HEK293 (cell line): ENCODE data around the gene VWC2L.

ENCODE experiments used
- REPIN1 ChIP-seq: fragments of 450-650 bp; formaldehyde crosslinking; IDR thresholded peaks from 2 replicates; pipeline ENCODE4 v1.5.1; 2017; ENCODE audit warnings: missing biosample characterization, missing genetic modification characterization, low read depth
- SP7 ChIP-seq: fragments of 450-650 bp; formaldehyde crosslinking; IDR thresholded peaks from 2 replicates; pipeline ENCODE4 v1.5.1; 2016; ENCODE audit warnings: missing biosample characterization, missing genetic modification characterization
- ZBTB8A ChIP-seq: fragments of 450-650 bp; formaldehyde crosslinking; IDR thresholded peaks from 2 replicates; pipeline ENCODE4 v1.5.1; 2016; ENCODE audit warnings: missing biosample characterization, missing genetic modification characterization
- ZFP3 ChIP-seq: fragments of 450-650 bp; formaldehyde crosslinking; IDR thresholded peaks from 2 replicates; pipeline ENCODE4 v1.5.1; 2016; ENCODE audit warnings: low read depth, missing biosample characterization, missing genetic modification characterization
- ZNF510 ChIP-seq: fragments of 450-650 bp; formaldehyde crosslinking; IDR thresholded peaks from 2 replicates; pipeline ENCODE4 v1.5.1; 2018; ENCODE audit warnings: mild to moderate bottlenecking, missing genetic modification characterization, missing biosample characterization; ENCODE audit not compliant: insufficient replicate concordance
- ZNF561 ChIP-seq: fragments of 450-650 bp; IDR thresholded peaks from 2 replicates; pipeline ENCODE4 v1.5.1; 2018; ENCODE audit warnings: missing biosample characterization, missing genetic modification characterization, borderline replicate concordance
- ZNF791 ChIP-seq: fragments of 450-650 bp; formaldehyde crosslinking; IDR thresholded peaks from 2 replicates; pipeline ENCODE4 v1.5.1; 2016; ENCODE audit warnings: missing biosample characterization, missing genetic modification characterization
- TF ChIP-seq, protein P1 (sequence below): fragments of 450-650 bp; formaldehyde crosslinking; optimal IDR thresholded peaks from 2 replicates; pipeline ENCODE3; 2016; ENCODE audit warnings: missing biosample characterization, mild to moderate bottlenecking, missing genetic modification characterization
- TF ChIP-seq, protein P2 (sequence below): fragments of 450-650 bp; formaldehyde crosslinking; IDR thresholded peaks from 2 replicates; pipeline ENCODE4 v1.5.1; 2016; ENCODE audit warnings: missing biosample characterization, missing genetic modification characterization
- TF ChIP-seq, protein P3 (sequence below): fragments of 450-650 bp; formaldehyde crosslinking; IDR thresholded peaks from 2 replicates; pipeline ENCODE4 v1.5.1; 2016; ENCODE audit warnings: missing biosample characterization, missing genetic modification characterization
- TF ChIP-seq, protein P4 (sequence below): fragments of 450-650 bp; formaldehyde crosslinking; IDR thresholded peaks from 2 replicates; pipeline ENCODE4 v1.5.1; 2016; ENCODE audit warnings: missing biosample characterization, missing genetic modification characterization
- TF ChIP-seq, protein P5 (sequence below): fragments of 450-650 bp; formaldehyde crosslinking; IDR thresholded peaks from 2 replicates; pipeline ENCODE4 v1.5.1; 2016; ENCODE audit warnings: missing biosample characterization, missing genetic modification characterization, low read depth
- TF ChIP-seq, protein P6 (sequence below): fragments of 450-650 bp; formaldehyde crosslinking; IDR thresholded peaks from 2 replicates; pipeline ENCODE4 v1.5.1; 2016; ENCODE audit warnings: missing biosample characterization, missing genetic modification characterization

DNA sequence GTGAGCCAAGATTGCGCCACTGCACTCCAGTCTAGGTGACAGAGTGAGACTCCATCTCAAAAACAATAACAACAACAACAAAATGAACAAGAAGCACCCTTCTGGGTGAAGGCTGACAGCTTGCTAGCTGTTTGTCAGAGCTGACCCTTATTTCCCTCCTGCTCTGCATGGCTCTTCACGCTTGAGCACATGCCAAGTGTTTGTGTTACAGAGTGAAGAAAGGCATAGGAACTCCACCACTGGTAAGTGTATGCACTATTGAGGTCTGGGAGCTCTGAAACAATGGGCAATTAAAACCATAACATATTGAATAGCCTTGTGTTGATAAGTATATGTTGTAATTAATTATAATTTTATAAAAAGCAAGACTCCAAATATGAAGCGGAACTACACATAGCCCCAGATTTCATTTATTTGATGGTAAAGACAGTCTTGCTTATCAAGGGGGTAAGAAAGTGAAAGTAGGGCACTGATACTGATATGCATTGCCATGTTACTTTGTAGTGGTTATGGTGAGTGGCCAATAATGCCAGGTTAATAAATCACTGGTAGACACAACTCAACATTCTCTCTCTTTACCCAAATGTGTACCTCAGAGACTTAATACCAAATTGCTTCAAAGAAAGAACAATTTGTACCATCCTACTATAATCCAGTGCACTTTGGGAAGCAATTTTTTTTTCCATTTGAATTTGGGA, 163.4 kb downstream of the VWC2L start:
- TF ChIP-seq, protein P1, sequence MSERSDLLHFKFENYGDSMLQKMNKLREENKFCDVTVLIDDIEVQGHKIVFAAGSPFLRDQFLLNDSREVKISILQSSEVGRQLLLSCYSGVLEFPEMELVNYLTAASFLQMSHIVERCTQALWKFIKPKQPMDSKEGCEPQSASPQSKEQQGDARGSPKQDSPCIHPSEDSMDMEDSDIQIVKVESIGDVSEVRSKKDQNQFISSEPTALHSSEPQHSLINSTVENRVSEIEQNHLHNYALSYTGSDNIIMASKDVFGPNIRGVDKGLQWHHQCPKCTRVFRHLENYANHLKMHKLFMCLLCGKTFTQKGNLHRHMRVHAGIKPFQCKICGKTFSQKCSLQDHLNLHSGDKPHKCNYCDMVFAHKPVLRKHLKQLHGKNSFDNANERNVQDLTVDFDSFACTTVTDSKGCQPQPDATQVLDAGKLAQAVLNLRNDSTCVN (tag by site-specific recombination) = no peak
- TF ChIP-seq, protein P2, sequence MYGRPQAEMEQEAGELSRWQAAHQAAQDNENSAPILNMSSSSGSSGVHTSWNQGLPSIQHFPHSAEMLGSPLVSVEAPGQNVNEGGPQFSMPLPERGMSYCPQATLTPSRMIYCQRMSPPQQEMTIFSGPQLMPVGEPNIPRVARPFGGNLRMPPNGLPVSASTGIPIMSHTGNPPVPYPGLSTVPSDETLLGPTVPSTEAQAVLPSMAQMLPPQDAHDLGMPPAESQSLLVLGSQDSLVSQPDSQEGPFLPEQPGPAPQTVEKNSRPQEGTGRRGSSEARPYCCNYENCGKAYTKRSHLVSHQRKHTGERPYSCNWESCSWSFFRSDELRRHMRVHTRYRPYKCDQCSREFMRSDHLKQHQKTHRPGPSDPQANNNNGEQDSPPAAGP (tag by site-specific recombination) = no peak
- TF ChIP-seq ZBTB8A (tag by site-specific recombination) (no peak), ZNF561 (no peak), ZNF510 (tag by site-specific recombination) (no peak), SP7 (tag by site-specific recombination) (no peak), ZNF791 (tag by site-specific recombination) (no peak), REPIN1 (tag by site-specific recombination) (no peak), ZFP3 (no peak)
- TF ChIP-seq, protein P3, sequence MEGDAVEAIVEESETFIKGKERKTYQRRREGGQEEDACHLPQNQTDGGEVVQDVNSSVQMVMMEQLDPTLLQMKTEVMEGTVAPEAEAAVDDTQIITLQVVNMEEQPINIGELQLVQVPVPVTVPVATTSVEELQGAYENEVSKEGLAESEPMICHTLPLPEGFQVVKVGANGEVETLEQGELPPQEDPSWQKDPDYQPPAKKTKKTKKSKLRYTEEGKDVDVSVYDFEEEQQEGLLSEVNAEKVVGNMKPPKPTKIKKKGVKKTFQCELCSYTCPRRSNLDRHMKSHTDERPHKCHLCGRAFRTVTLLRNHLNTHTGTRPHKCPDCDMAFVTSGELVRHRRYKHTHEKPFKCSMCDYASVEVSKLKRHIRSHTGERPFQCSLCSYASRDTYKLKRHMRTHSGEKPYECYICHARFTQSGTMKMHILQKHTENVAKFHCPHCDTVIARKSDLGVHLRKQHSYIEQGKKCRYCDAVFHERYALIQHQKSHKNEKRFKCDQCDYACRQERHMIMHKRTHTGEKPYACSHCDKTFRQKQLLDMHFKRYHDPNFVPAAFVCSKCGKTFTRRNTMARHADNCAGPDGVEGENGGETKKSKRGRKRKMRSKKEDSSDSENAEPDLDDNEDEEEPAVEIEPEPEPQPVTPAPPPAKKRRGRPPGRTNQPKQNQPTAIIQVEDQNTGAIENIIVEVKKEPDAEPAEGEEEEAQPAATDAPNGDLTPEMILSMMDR = no peak
- TF ChIP-seq, protein P4, sequence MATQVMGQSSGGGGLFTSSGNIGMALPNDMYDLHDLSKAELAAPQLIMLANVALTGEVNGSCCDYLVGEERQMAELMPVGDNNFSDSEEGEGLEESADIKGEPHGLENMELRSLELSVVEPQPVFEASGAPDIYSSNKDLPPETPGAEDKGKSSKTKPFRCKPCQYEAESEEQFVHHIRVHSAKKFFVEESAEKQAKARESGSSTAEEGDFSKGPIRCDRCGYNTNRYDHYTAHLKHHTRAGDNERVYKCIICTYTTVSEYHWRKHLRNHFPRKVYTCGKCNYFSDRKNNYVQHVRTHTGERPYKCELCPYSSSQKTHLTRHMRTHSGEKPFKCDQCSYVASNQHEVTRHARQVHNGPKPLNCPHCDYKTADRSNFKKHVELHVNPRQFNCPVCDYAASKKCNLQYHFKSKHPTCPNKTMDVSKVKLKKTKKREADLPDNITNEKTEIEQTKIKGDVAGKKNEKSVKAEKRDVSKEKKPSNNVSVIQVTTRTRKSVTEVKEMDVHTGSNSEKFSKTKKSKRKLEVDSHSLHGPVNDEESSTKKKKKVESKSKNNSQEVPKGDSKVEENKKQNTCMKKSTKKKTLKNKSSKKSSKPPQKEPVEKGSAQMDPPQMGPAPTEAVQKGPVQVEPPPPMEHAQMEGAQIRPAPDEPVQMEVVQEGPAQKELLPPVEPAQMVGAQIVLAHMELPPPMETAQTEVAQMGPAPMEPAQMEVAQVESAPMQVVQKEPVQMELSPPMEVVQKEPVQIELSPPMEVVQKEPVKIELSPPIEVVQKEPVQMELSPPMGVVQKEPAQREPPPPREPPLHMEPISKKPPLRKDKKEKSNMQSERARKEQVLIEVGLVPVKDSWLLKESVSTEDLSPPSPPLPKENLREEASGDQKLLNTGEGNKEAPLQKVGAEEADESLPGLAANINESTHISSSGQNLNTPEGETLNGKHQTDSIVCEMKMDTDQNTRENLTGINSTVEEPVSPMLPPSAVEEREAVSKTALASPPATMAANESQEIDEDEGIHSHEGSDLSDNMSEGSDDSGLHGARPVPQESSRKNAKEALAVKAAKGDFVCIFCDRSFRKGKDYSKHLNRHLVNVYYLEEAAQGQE (tag by site-specific recombination) = no peak
- TF ChIP-seq, protein P5, sequence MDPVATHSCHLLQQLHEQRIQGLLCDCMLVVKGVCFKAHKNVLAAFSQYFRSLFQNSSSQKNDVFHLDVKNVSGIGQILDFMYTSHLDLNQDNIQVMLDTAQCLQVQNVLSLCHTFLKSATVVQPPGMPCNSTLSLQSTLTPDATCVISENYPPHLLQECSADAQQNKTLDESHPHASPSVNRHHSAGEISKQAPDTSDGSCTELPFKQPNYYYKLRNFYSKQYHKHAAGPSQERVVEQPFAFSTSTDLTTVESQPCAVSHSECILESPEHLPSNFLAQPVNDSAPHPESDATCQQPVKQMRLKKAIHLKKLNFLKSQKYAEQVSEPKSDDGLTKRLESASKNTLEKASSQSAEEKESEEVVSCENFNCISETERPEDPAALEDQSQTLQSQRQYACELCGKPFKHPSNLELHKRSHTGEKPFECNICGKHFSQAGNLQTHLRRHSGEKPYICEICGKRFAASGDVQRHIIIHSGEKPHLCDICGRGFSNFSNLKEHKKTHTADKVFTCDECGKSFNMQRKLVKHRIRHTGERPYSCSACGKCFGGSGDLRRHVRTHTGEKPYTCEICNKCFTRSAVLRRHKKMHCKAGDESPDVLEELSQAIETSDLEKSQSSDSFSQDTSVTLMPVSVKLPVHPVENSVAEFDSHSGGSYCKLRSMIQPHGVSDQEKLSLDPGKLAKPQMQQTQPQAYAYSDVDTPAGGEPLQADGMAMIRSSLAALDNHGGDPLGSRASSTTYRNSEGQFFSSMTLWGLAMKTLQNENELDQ (tag by site-specific recombination) = no peak
- TF ChIP-seq, protein P6, sequence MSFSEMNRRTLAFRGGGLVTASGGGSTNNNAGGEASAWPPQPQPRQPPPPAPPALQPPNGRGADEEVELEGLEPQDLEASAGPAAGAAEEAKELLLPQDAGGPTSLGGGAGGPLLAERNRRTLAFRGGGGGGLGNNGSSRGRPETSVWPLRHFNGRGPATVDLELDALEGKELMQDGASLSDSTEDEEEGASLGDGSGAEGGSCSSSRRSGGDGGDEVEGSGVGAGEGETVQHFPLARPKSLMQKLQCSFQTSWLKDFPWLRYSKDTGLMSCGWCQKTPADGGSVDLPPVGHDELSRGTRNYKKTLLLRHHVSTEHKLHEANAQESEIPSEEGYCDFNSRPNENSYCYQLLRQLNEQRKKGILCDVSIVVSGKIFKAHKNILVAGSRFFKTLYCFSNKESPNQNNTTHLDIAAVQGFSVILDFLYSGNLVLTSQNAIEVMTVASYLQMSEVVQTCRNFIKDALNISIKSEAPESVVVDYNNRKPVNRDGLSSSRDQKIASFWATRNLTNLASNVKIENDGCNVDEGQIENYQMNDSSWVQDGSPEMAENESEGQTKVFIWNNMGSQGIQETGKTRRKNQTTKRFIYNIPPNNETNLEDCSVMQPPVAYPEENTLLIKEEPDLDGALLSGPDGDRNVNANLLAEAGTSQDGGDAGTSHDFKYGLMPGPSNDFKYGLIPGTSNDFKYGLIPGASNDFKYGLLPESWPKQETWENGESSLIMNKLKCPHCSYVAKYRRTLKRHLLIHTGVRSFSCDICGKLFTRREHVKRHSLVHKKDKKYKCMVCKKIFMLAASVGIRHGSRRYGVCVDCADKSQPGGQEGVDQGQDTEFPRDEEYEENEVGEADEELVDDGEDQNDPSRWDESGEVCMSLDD (tag by site-specific recombination) = no peak
